Tibial nerve (tissue), 4 donors: Measurements from ENCODE around the gene SLC25A52. TPM values are rescaled to one million over a fixed set of nuclear protein-coding genes. Genes with fewer than 3 reads are reported as not detected.

ENCODE experiments used
- DNase-seq, 2 donors: peaks; one replicate each; pipeline ENCODE4 v3.0.0-alpha.2; 2019; ENCODE audit warnings: low spot score in 2 of 2
- H3K27ac ChIP-seq, 4 donors: fragments of 200-600 bp; sonication (generic) in 3 of 4; one replicate each; pipeline ENCODE4 v1.5.1; 2017 to 2019; ENCODE audit warnings: mild to moderate bottlenecking in 1 of 4
- H3K27me3 ChIP-seq, 2 donors: fragments of 200-600 bp; sonication (generic) in 1 of 2; one replicate each; pipeline versions ENCODE4 v1.5.1 to v1.6.0; 2017 to 2019
- H3K36me3 ChIP-seq, 3 donors: fragments of 200-600 bp; sonication (generic); one replicate each; pipeline ENCODE4 v1.5.1; 2018 to 2019
- H3K4me1 ChIP-seq, 4 donors: fragments of 200-600 bp; sonication (generic) in 3 of 4; one replicate each; pipeline ENCODE4 v1.5.1; 2017 to 2019
- H3K4me3 ChIP-seq, 4 donors: fragments of 200-600 bp; sonication (generic) in 3 of 4; one replicate each; pipeline ENCODE4 v1.5.1; 2017 to 2019; ENCODE audit warnings: mild to moderate bottlenecking in 1 of 4, moderate library complexity in 1 of 4
- H3K9me3 ChIP-seq, 4 donors: fragments of 200-600 bp; sonication (generic) in 3 of 4; one replicate each; pipeline ENCODE4 v1.5.1; 2017 to 2019
- EP300 ChIP-seq, 2 donors: sonication (generic); formaldehyde crosslinking; IDR thresholded peaks; one replicate each; pipeline ENCODE4 v1.6.1; 2017; ENCODE audit warnings: antibody characterized with exemption in 2 of 2, mild to moderate bottlenecking in 1 of 2
- POLR2A ChIP-seq, 2 donors: fragments of 450-650 bp; IDR thresholded peaks; one replicate each; pipeline ENCODE4 v1.6.1; 2017; ENCODE audit warnings: antibody characterized with exemption in 2 of 2, mild to moderate bottlenecking in 2 of 2, moderate library complexity in 2 of 2
- WGBS, 2 donors: methylation state at CpG; one replicate each; pipeline ENCODE4 v1.1.5; 2018; 5-methylcytosine and 5-hydroxymethylcytosine counted together
- total RNA-seq, 4 donors: library from RNA; depleted of rRNA; stranded (reverse); fragments of >200 nt; gene quantifications; one replicate each; pipeline ENCODE4 v1.1.0, GENCODE V29; 2016
- TF ChIP-seq, protein P1 (sequence below), 5 experiments: fragments of 200-600 bp in 3 of 5; fragments of 450-650 bp in 2 of 5; sonication (generic) in 3 of 5; IDR thresholded peaks; one replicate each; pipeline ENCODE4 v1.5.1; 2016 to 2019; ENCODE audit warnings: antibody characterized with exemption in 5 of 5, mild to moderate bottlenecking in 3 of 5, moderate library complexity in 2 of 5

Gene SLC25A52
- total RNA-seq, 4 donors from 2014 or later: not detected

DNA sequence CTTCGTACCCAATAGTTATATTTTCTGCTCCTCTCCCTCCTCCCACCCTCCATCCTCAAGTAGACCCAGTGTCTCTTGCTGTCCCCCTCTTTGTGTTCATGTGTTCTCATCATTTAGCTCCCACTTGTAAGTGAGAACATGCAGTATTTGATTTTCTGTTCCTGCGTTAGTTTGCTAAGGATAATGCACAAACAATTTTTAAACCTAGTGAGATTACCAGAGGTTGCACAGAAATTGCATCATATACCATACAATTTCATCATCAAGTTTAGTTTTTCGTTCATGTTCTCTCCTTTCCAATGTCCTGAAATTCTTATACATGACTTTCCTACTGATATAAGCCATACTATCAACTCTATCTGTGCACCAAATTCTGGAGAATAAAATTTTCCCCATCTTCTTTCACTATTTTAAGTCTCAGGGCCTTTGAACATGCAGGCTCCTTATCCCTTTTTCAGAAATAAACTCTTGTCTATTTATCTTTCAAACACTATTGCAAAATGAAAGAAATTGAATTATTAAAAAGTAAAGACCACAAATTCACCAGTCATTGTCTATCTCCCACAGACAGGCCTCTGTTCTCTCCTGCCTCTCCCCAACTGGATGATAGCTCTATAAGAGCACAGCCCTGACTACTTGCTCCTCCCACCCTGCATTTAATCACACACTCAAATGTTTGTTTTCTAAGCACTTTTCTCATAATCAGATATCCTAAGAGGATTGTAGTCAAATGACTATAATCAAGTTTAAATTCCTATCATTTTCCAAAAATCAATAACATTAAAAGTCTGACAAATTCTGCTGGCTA is 49.1 kb downstream of the SLC25A52 start:
- H3K4me1 ChIP-seq: no peaks in the 10 kb centered on the region
- TF ChIP-seq, protein P1, sequence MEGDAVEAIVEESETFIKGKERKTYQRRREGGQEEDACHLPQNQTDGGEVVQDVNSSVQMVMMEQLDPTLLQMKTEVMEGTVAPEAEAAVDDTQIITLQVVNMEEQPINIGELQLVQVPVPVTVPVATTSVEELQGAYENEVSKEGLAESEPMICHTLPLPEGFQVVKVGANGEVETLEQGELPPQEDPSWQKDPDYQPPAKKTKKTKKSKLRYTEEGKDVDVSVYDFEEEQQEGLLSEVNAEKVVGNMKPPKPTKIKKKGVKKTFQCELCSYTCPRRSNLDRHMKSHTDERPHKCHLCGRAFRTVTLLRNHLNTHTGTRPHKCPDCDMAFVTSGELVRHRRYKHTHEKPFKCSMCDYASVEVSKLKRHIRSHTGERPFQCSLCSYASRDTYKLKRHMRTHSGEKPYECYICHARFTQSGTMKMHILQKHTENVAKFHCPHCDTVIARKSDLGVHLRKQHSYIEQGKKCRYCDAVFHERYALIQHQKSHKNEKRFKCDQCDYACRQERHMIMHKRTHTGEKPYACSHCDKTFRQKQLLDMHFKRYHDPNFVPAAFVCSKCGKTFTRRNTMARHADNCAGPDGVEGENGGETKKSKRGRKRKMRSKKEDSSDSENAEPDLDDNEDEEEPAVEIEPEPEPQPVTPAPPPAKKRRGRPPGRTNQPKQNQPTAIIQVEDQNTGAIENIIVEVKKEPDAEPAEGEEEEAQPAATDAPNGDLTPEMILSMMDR (IDR thresholded peaks at IDR 0.05): no peak
- TF ChIP-seq POLR2A (IDR thresholded peaks at IDR 0.05) (no peak), EP300 (IDR thresholded peaks at IDR 0.05) (no peak)
- no peak overlapping the region for H3K4me3 ChIP-seq
- 83 to 87% methylated on average over 3 of the region's 3 CpGs for WGBS, 2 donors
- no peak overlapping the region for H3K27ac ChIP-seq
- H3K27me3 ChIP-seq: no peaks in the 10 kb centered on the region
- no peak for DNase-seq
- H3K36me3 ChIP-seq: no peaks in the 10 kb centered on the region
- no peaks in the 10 kb centered on the region for H3K9me3 ChIP-seq

DNA sequence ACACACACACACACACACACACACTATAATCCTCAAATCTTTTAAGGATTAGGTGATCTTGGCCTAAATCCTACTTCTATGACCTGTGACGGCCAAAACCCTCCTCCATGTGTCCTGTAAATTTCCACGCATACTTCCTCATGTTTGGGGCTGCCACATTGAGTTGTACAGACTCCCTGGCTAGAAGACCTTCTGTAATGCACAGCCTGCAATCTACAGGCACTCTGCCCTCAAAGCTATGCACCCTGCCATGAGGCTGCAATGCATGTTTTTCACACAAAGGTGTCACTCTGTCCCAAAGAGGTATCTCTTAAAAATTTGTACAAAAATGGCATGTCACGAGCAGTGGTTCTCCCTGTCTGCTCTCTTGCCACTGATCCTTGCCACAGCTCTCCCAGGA is 49.9 kb downstream of the SLC25A52 start:
- WGBS, 2 donors: 74 to 75% methylated on average over 3 of the region's 3 CpGs
- no peak overlapping the region for H3K27ac ChIP-seq
- H3K27me3 ChIP-seq: no peaks in the 10 kb centered on the region
- H3K9me3 ChIP-seq: no peaks in the 10 kb centered on the region
- no peaks in the 10 kb centered on the region for H3K36me3 ChIP-seq
- H3K4me3 ChIP-seq: no peak overlapping the region
- TF ChIP-seq EP300 (IDR thresholded peaks at IDR 0.05): no peak
- no peak for TF ChIP-seq POLR2A (IDR thresholded peaks at IDR 0.05)
- TF ChIP-seq, protein P1 (IDR thresholded peaks at IDR 0.05): no peak
- DNase-seq: no peak
- no peaks in the 10 kb centered on the region for H3K4me1 ChIP-seq

Other genes with a start within 250 kb of the SLC25A52 start
- gene TTR, start 169.0 kb downstream of the SLC25A52 start, total RNA-seq: not detected
- gene B4GALT6, start 76.3 kb downstream of the SLC25A52 start, total RNA-seq: 1 to 10 TPM in 3 of 4 donors, under 1 TPM in 1; 0.98 to 2.1 (median 1.5) TPM
- gene TRAPPC8, start 182.2 kb upstream of the SLC25A52 start, total RNA-seq: 10 to 100 TPM; 25.3 to 51.6 (median 37.5) TPM